ENCODE results near the gene CNOT1.

DNA sequence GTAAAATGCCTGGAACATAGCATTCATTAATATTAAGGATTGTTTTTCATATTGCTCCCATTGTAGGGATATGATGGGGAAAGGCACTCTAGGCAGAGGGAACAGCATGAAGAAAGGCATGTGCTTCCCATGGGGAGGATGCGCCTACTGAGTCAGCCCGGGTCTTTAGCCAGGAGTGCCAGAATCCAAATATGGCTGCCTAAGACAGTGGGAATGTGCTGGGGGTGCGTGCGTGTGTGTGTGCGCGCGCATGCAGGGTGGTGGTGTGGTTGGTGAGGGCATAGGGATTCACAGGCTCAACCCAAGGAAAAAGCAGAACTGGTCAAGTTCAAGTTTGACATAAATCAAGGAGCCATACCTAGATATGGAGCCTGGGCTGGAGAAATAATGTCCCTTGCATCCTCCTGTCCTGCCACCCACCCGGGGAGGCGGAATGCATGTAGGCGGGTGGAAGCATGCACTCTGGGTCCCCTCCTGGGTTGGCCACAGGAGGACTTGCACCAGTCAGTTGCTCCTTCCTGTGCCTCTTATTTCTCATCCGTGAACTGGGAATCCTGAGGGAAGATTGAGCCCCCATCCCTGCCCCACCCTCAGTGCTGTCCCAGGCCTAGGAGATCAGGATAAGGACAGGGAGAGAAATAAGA, 148.3 kb downstream of the CNOT1 start:
- TF ChIP-seq POLR2A (IDR thresholded peaks at IDR 0.05; ENCODE audit: low read depth, low read length) (no peak), TAF1 (IDR thresholded peaks at IDR 0.05; ENCODE audit: borderline replicate concordance, low read depth, low read length) (no peak), POLR2AphosphoS5 (IDR thresholded peaks at IDR 0.05; ENCODE audit: low read depth, low read length) (no peak)

Measured in GM12892 (cell line).